GM12878 (cell line): ENCODE data around the gene WARS2. TPM values are rescaled to one million over a fixed set of nuclear protein-coding genes. Genes with fewer than 3 reads are reported as not detected.

Source experiments
- ATAC-seq: fragments of 200-7000 bp; cut with Tn5 transposase; 3 replicates; pipeline ENCODE4 v1.9.1; 2020; ENCODE audit warnings: mild to moderate bottlenecking, moderate library complexity
- BruUV-seq: library from RNA; stranded (reverse); fragments of 400-500 nt; replicated peaks from 2 replicates; lab custom pipeline; 2021; lab: Mats Ljungman, UMichigan
- CTCF ChIA-PET: fragments of 300-600 bp; sonication (Branson Sonifier 250); formaldehyde crosslinking; extraction: SDS; loops from one replicate; lab custom pipeline; 2021; ENCODE audit warnings: inconsistent platforms; lab: Yijun Ruan, JAX
- POLR2A ChIA-PET: fragments of 350-600 bp; formaldehyde crosslinking; extraction: SDS; loops from one replicate; lab custom pipeline; 2021; ENCODE audit warnings: inconsistent platforms; lab: Charles Lee
- RAD21 ChIA-PET: fragments of 300-600 bp; sonication (Branson Sonifier 250); formaldehyde crosslinking; loops from one replicate; lab custom pipeline; 2023; ENCODE audit warnings: antibody characterized with exemption; ENCODE audit not compliant: unreplicated experiment; lab: Charles Lee
- SMC1A ChIA-PET: fragments of 300-600 bp; sonication (Branson Sonifier 250); formaldehyde crosslinking; loops from one replicate; lab custom pipeline; 2023; ENCODE audit not compliant: unreplicated experiment, uncharacterized antibody; lab: Charles Lee
- DNase-seq: peaks from one replicate; pipeline ENCODE4 v3.0.0-alpha.2; 2011; ENCODE audit warnings: low read depth, low spot score
- FAIRE-seq: peaks from 3 replicates; lab custom pipeline; 2011; peaks lifted over from hg19 to GRCh38; lab: Jason Lieb, UNC
- H2AFZ ChIP-seq: 2 replicates; pipeline ENCODE4 v1.6.0; 2011; ENCODE audit warnings: low read depth, low read length, control low read depth; ENCODE audit not compliant: control insufficient read depth
- H3K27ac ChIP-seq: 2 replicates; pipeline ENCODE4 v1.5.1; 2011; ENCODE audit warnings: control low read depth; ENCODE audit not compliant: control insufficient read depth, insufficient read depth
- H3K27me3 ChIP-seq, 2 experiments: replicated peaks in 1 of 2; 2 replicates each; pipeline versions ENCODE4 v1.6.0 to v1.6.1; 2011; ENCODE audit warnings: low read length in 1 of 2; ENCODE audit not compliant: control insufficient read depth in 2 of 2, insufficient read depth in 2 of 2
- H3K36me3 ChIP-seq, 2 experiments: 2 replicates each; pipeline ENCODE4 v1.5.1; 2011; ENCODE audit warnings: low read length in 1 of 2; ENCODE audit not compliant: control insufficient read depth in 2 of 2, insufficient read depth in 2 of 2
- H3K4me1 ChIP-seq: 2 replicates; pipeline ENCODE4 v1.6.1; 2011; ENCODE audit warnings: mild to moderate bottlenecking, low read length, moderate library complexity, mixed read lengths; ENCODE audit not compliant: control insufficient read depth, insufficient read depth
- H3K4me2 ChIP-seq: 2 replicates; pipeline ENCODE4 v1.6.0; 2011; ENCODE audit warnings: control low read depth; ENCODE audit not compliant: control insufficient read depth, insufficient read depth
- H3K4me3 ChIP-seq: fragments of 200-600 bp; sonication (generic); 2 replicates; pipeline ENCODE4 v1.5.1; 2016
- H3K79me2 ChIP-seq: 2 replicates; pipeline ENCODE4 v1.6.0; 2011; ENCODE audit warnings: low read length; ENCODE audit not compliant: control insufficient read depth, insufficient read depth
- H3K9ac ChIP-seq: 2 replicates; pipeline ENCODE4 v1.8.0; 2011; ENCODE audit warnings: low read length, control low read depth, mixed read lengths; ENCODE audit not compliant: control insufficient read depth, insufficient read depth
- H3K9me3 ChIP-seq: replicated peaks from 3 replicates; pipeline ENCODE4 v1.5.1; 2011; ENCODE audit warnings: mild to moderate bottlenecking, low read length; ENCODE audit not compliant: control insufficient read depth, insufficient read depth
- H4K20me1 ChIP-seq: 2 replicates; pipeline ENCODE4 v1.6.0; 2011; ENCODE audit not compliant: control insufficient read depth, insufficient read depth
- CREB1 ChIP-seq: IDR thresholded peaks from 2 replicates; pipeline ENCODE4 v1.6.1; 2012; ENCODE audit warnings: low read depth, mild to moderate bottlenecking, inconsistent platforms
- CREM ChIP-seq: IDR thresholded peaks from 2 replicates; pipeline ENCODE4 v1.6.1; 2014; ENCODE audit warnings: antibody characterized with exemption, low read depth
- EED ChIP-seq: sonication (generic); IDR thresholded peaks from 2 replicates; pipeline ENCODE4 v1.6.1; 2016; ENCODE audit warnings: antibody characterized with exemption, low read depth
- ELK1 ChIP-seq: IDR thresholded peaks from 2 replicates; pipeline ENCODE4 v1.6.1; 2012; ENCODE audit warnings: low read depth, low read length, improper control_type of control experiment
- HSF1 ChIP-seq: fragments of 150-350 bp; IDR thresholded peaks from 2 replicates; pipeline ENCODE4 v1.6.1; 2014; ENCODE audit warnings: mild to moderate bottlenecking, low read depth, low read length
- MLLT1 ChIP-seq: fragments of 450-650 bp; IDR thresholded peaks from 2 replicates; pipeline ENCODE4 v1.6.1; 2016; ENCODE audit warnings: mild to moderate bottlenecking
- MTA2 ChIP-seq: fragments of 450-650 bp; IDR thresholded peaks from 2 replicates; pipeline ENCODE4 v1.6.1; 2016; ENCODE audit warnings: low read depth, mild to moderate bottlenecking, moderate library complexity
- MTA3 ChIP-seq: IDR thresholded peaks from 2 replicates; pipeline ENCODE4 v1.6.1; 2012; ENCODE audit warnings: low read length, inconsistent platforms, borderline replicate concordance
- NR2F1 ChIP-seq: fragments of 450-650 bp; conservative IDR thresholded peaks from 2 replicates; pipeline ENCODE4 v1.6.1; 2017; ENCODE audit warnings: mild to moderate bottlenecking
- RB1 ChIP-seq: fragments of 450-650 bp; formaldehyde crosslinking; IDR thresholded peaks from 2 replicates; pipeline ENCODE4 v1.6.1; 2017; ENCODE audit warnings: mild to moderate bottlenecking, borderline replicate concordance
- SMAD5 ChIP-seq: IDR thresholded peaks from 2 replicates; pipeline ENCODE4 v1.6.1; 2016; ENCODE audit warnings: antibody characterized with exemption, low read depth
- SMC3 ChIP-seq: IDR thresholded peaks from 2 replicates; pipeline ENCODE4 v1.6.1; 2011; ENCODE audit warnings: low read length, improper control_type of control experiment, borderline replicate concordance
- SREBF1 ChIP-seq: IDR thresholded peaks from 2 replicates; pipeline ENCODE4 v1.6.1; 2012; ENCODE audit warnings: mild to moderate bottlenecking, low read length
- TCF12 ChIP-seq: IDR thresholded peaks from 2 replicates; pipeline ENCODE4 v1.6.1; 2011; ENCODE audit warnings: low read depth, mild to moderate bottlenecking, low read length
- WRNIP1 ChIP-seq: IDR thresholded peaks from 2 replicates; pipeline ENCODE4 v1.6.1; 2011; ENCODE audit warnings: low read depth, low read length, improper control_type of control experiment, borderline replicate concordance
- YBX1 ChIP-seq: fragments of 450-650 bp; IDR thresholded peaks from 2 replicates; pipeline ENCODE4 v1.6.1; 2016; ENCODE audit warnings: antibody characterized with exemption
- ZNF687 ChIP-seq: fragments of 450-650 bp; IDR thresholded peaks from 2 replicates; pipeline ENCODE4 v1.6.1; 2017; ENCODE audit warnings: mild to moderate bottlenecking, moderate library complexity
- WGBS: methylation state at CpG from one replicate; pipeline ENCODE4 v1.1.6; 2016; ENCODE audit warnings: low lambda C conversion rate; ENCODE audit not compliant: insufficient replicate concordance, insufficient coverage; ENCODE audit errors: missing lambda C conversion rate; 5-methylcytosine and 5-hydroxymethylcytosine counted together
- in situ Hi-C: fragments of 300-500 bp; cut with MboI; formaldehyde crosslinking; loops from 9 replicates; pipeline ENCODE4 v1.14.3; 2018; ENCODE audit warnings: mixed read lengths
- intact Hi-C: fragments of 100-400 bp; cut with micrococcal nuclease; formaldehyde crosslinking; loops from one replicate; pipeline ENCODE4 v1.14.2; 2022; ENCODE audit not compliant: unreplicated experiment
- polyA plus RNA-seq, 11 experiments: library from polyadenylated mRNA; depleted of rRNA in 4 of 11; unstranded in 6 of 11; stranded (reverse) in 5 of 11; fragments of >200 nt; fragmentation: Nextera tagmentation in 4 of 11; fragmentation: Illumina TruSeq in 1 of 11; extraction: Ambion mirVana in 4 of 11; extraction: Trizol in 1 of 11; gene quantifications; 1 replicate in 1 of 11; 2 replicates in 10 of 11; pipeline versions ENCODE4 v1.2.1 to v1.2.3, GENCODE V29; 2011 to 2016; ENCODE audit warnings: inconsistent platforms in 2 of 11, missing spikeins in 2 of 11, low read depth in 1 of 11
- total RNA-seq, 4 experiments: library from RNA; depleted of rRNA in 3 of 4; stranded (reverse); fragments of >200 nt in 3 of 4; fragmentation: Illumina TruSeq in 1 of 4; extraction: Trizol in 1 of 4; gene quantifications; 2 replicates each; pipeline versions ENCODE4 v1.2.1 to v1.2.3, GENCODE V29; 2013 to 2021

Gene WARS2
- total and polyA plus RNA-seq, 10 of the 15 experiments (the other 5 are each of a cell fraction or from before 2014, with no cell fraction given), result 5.5 to 22.2 (median 14.4) TPM

GRCh38 chr1:119143706-119144105 is 3.3 kb upstream of the WARS2 start:
- POLR2A ChIA-PET, result no interaction called here
- Histone ChIP-seq H3K4me1 (no peaks in the 10 kb centered on the region), H3K9ac (no peak overlapping the region), H3K36me3 (no peaks in the 10 kb centered on the region), H3K79me2 (peaks cover 17% of the 10 kb centered on the region), H3K27me3 (no peaks in the 10 kb centered on the region), H2AFZ (no peak overlapping the region), H3K4me2 (no peak overlapping the region), H3K27ac (no peak overlapping the region), H4K20me1 (no peaks in the 10 kb centered on the region), H3K9me3 (no peaks in the 10 kb centered on the region), H3K4me3 (no peak overlapping the region)
- intact Hi-C loops (no loop called here), in situ Hi-C loops (no loop called here)
- RAD21 ChIA-PET, result no interaction called here
- SMC1A ChIA-PET, result interaction anchor here (1.0 to 5.2 kb wide), 2 partner anchors 116 to 132 kb away, joined by 3 to 30 read pairs; no protein-coding TSS in a partner anchor
- 96% methylated on average over 1 of the region's 1 CpG for WGBS
- no peak for DNase-seq
- ATAC-seq, result no peak
- CTCF ChIA-PET, result interaction anchor here (6.1 kb wide), 1 partner anchor 132 kb away, joined by 71 read pairs; no protein-coding TSS in a partner anchor
- FAIRE-seq, result no peak
- TF ChIP-seq SREBF1 (no peak), SMAD5 (no peak), YBX1 (no peak), HSF1 (no peak), CREM (no peak), SMC3 (no peak), MLLT1 (no peak), ELK1 (no peak), EED (no peak), WRNIP1 (no peak), MTA3 (no peak), RB1 (no peak), ZNF687 (no peak), MTA2 (no peak), TCF12 (no peak), NR2F1 (no peak), CREB1 (no peak)
- BruUV-seq, result no TSS peak
